ENCODE results near the gene OBSCN. TPM values are rescaled to one million over a fixed set of nuclear protein-coding genes. Genes with fewer than 3 reads are reported as not detected.

The OBSCN gene
- total and polyA plus RNA-seq, 2 of the 4 experiments (the other 2 are of a cell fraction): 4.1 to 9.5 TPM

DNA sequence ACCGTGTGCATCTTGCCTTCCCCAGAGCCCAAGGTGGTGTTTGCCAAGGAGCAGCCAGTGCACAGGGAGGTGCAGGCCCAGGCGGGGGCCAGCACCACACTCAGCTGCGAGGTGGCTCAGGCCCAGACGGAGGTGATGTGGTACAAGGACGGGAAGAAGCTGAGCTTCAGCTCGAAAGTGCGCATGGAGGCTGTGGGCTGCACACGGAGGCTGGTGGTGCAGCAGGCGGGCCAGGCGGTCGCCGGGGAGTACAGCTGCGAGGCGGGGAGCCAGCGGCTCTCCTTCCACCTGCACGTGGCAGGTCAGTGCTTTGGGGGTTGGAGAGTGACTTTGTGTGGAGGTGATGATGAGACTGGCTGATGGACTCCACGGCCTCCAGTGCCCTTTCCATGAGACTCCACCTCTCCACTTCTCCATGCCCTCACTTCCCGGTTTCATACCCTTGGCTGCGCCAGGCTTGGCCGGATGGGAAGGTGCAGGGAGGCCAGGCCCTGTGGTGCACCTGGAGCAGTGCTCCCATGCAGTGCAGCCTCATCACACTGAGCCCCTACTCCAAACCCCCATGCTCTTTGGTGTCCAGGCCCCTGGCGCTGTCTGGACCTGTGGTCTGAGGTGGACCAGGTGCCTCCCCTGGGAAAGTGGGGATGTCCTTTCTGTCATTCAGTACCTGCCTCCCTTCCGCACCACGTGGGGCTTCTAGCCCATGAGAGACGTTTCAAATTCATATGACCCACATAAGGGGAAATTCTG lies 49.0 kb downstream of the OBSCN start:
- in situ Hi-C loops (cut with MboI; ENCODE audit: low sequenced_read_pairs) (no loop called here), intact Hi-C loops (cut with micrococcal nuclease) (no loop called here), dilution Hi-C loops (cut with HindIII; ENCODE audit: low sequenced_read_pairs, unreplicated experiment) (no loop called here)
- H3K4me1 ChIP-seq (ENCODE audit: control insufficient read depth, insufficient read depth, low read length): no peaks in the 10 kb centered on the region; the same call in 1 of the 2 replicates
- no peak overlapping the region for H3K14ac ChIP-seq (replicated peaks; ENCODE audit: low read depth, low read length)
- H3K36me3 ChIP-seq (ENCODE audit: control insufficient read depth, insufficient read depth, low read length): peaks cover 31% of the 10 kb centered on the region
- H3K23ac ChIP-seq (ENCODE audit: low read depth, low read length): no peak overlapping the region
- no peak overlapping the region for H4K91ac ChIP-seq (ENCODE audit: insufficient read depth, low read depth, low read length)
- no peak overlapping the region for H2AK9ac ChIP-seq (replicated peaks; ENCODE audit: low read depth, low read length, poor library complexity)
- H3K18ac ChIP-seq (ENCODE audit: low read depth, low read length): no peak overlapping the region
- ChIA-PET POLR2A (ENCODE audit: unreplicated experiment) (no interaction called here), CTCF (no interaction called here)
- H3K4me3 ChIP-seq (ENCODE audit: insufficient read depth, low read depth, low read length): no peak overlapping the region
- H3K27me3 ChIP-seq (ENCODE audit: control insufficient read depth, insufficient read depth, low read length): no peaks in the 10 kb centered on the region
- DNase-seq (no peak), ATAC-seq (ENCODE audit: low read depth) (no peak)
- no peak overlapping the region for H4K5ac ChIP-seq (ENCODE audit: low read depth, low read length)
- H3K9me3 ChIP-seq (ENCODE audit: control insufficient read depth, insufficient read depth, low read length): peaks cover 3% of the 10 kb centered on the region; the same call in 1 of the 2 replicates
- no peak overlapping the region for H4K8ac ChIP-seq (ENCODE audit: low read depth in 2 of 2, low read length in 2 of 2)
- no peak overlapping the region for H2BK120ac ChIP-seq (ENCODE audit: low read depth, low read length)
- BruUV-seq (replicated peaks): no TSS peak
- H2BK20ac ChIP-seq (ENCODE audit: low read depth, low read length): no peak overlapping the region
- H2BK5ac ChIP-seq (ENCODE audit: low read depth, low read length, poor library complexity, severe bottlenecking): no peak overlapping the region
- no peak overlapping the region for H3K4me2 ChIP-seq (ENCODE audit: low read depth, low read length)
- H4K20me1 ChIP-seq (ENCODE audit: insufficient read depth, low read length): no peaks in the 10 kb centered on the region
- H3K27ac ChIP-seq (ENCODE audit: insufficient read depth, low read length): no peak overlapping the region
- TF ChIP-seq POLR2A (IDR thresholded peaks at IDR 0.05; ENCODE audit: low read depth, low read length): no peak
- TF ChIP-seq MAZ (IDR thresholded peaks at IDR 0.05; ENCODE audit: borderline replicate concordance, low read depth, low read length): no peak
- no peak for TF ChIP-seq BHLHE40 (IDR thresholded peaks at IDR 0.05; ENCODE audit: low read depth, low read length)
- TF ChIP-seq, protein P1, sequence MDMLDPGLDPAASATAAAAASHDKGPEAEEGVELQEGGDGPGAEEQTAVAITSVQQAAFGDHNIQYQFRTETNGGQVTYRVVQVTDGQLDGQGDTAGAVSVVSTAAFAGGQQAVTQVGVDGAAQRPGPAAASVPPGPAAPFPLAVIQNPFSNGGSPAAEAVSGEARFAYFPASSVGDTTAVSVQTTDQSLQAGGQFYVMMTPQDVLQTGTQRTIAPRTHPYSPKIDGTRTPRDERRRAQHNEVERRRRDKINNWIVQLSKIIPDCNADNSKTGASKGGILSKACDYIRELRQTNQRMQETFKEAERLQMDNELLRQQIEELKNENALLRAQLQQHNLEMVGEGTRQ (IDR thresholded peaks at IDR 0.05; ENCODE audit: low read depth, low read length): no peak
- TF ChIP-seq RFX5 (IDR thresholded peaks at IDR 0.05; ENCODE audit: low read depth, low read length): no peak
- TF ChIP-seq CTCF (conservative IDR thresholded peaks at IDR 0.05; ENCODE audit: low read depth, low read length): no peak
- no peak for TF ChIP-seq SMC3 (IDR thresholded peaks at IDR 0.05; ENCODE audit: low read depth, low read length)
- TF ChIP-seq RCOR1 (IDR thresholded peaks at IDR 0.05; ENCODE audit: insufficient replicate concordance, low read length): no peak
- no peak for TF ChIP-seq MXI1 (IDR thresholded peaks at IDR 0.05; ENCODE audit: borderline replicate concordance, low read depth, low read length)
- TF ChIP-seq CEBPB (IDR thresholded peaks at IDR 0.05; ENCODE audit: low read depth, low read length): no peak
- TF ChIP-seq FOS (IDR thresholded peaks at IDR 0.05; ENCODE audit: low read depth, low read length): no peak
- no peak for TF ChIP-seq ELK1 (IDR thresholded peaks at IDR 0.05; ENCODE audit: borderline replicate concordance, low read depth, low read length)
- no peak for TF ChIP-seq MAFK (IDR thresholded peaks at IDR 0.05; ENCODE audit: low read depth, low read length)
- TF ChIP-seq RAD21 (IDR thresholded peaks at IDR 0.05; ENCODE audit: low read length): no peak
- no peak for TF ChIP-seq NFE2L2 (IDR thresholded peaks at IDR 0.05; ENCODE audit: low read depth, low read length)
- TF ChIP-seq CHD1 (IDR thresholded peaks at IDR 0.05; ENCODE audit: low read depth, low read length): no peak
- WGBS, 2 experiments (ENCODE audit: extremely low coverage in 2 of 2, insufficient read length in 1 of 2): 100% methylated on average over 4 of the region's 24 CpGs; no CpG with 5 or more reads in 1 of the 2 experiments
- H3K79me1 ChIP-seq (ENCODE audit: low read depth in 1 of 2, low read length in 2 of 2): no peaks in the 10 kb centered on the region
- no peak overlapping the region for H3K56ac ChIP-seq (ENCODE audit: extremely low read depth, insufficient read depth, low read length)
- H3K9ac ChIP-seq (ENCODE audit: low read depth, low read length): no peak overlapping the region
- H2AK5ac ChIP-seq (ENCODE audit: low read depth, low read length): no peak overlapping the region
- no peak overlapping the region for H2AFZ ChIP-seq (replicated peaks; ENCODE audit: low read length, poor library complexity)
- no peak overlapping the region for H3K4ac ChIP-seq (ENCODE audit: low read depth, low read length)
- H3K9me1 ChIP-seq (ENCODE audit: insufficient read depth, low read length): no peaks in the 10 kb centered on the region; the same call in 1 of the 2 replicates
- no peak overlapping the region for H2BK15ac ChIP-seq (ENCODE audit: low read depth, low read length)
